ENCODE measurements around the gene GAB1. TPM values are rescaled to one million over a fixed set of nuclear protein-coding genes. Genes with fewer than 3 reads are reported as not detected.

The GAB1 gene
- total RNA-seq, 2 donors from 2014 or later = 28.3 to 33.3 TPM

DNA sequence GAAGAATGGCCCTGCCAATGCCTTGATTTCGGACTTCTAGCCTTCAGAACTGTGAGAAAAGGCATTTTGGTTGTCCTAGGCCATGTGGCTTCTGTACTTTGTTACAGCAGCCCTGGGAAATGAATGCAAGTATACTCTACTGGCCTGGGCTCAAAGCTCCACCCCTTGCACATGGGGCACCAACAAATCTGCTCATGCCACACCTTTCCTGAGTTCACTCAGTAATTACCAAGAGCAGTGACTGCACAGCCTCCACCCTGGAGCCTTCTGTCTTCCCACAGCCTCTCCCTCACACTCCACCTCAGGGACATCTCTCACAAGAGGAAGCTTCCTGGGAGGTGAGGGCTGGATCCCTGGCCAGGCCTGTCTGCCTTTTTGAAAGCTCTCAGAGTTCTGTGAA is 29.1 kb upstream of the GAB1 start:
- Mint-ChIP-seq H3K4me1 (peaks cover 12% of the 10 kb centered on the region), H3K27ac (no peak overlapping the region), H3K27me3 (ENCODE audit: insufficient read depth) (no peaks in the 10 kb centered on the region), H3K9me3 (peaks cover 11% of the 10 kb centered on the region), H3K36me3 (ENCODE audit: low read depth) (no peaks in the 10 kb centered on the region), H3K4me3 (no peak overlapping the region)
- Histone ChIP-seq H3K4me1 (ENCODE audit: control insufficient read depth, insufficient read depth, low read length) (peaks cover 10% of the 10 kb centered on the region), H3K36me3 (ENCODE audit: control insufficient read depth, insufficient read depth, low read length) (no peaks in the 10 kb centered on the region), H3K9me3 (ENCODE audit: control insufficient read depth, low read length) (peaks cover 13% of the 10 kb centered on the region), H3K27me3 (ENCODE audit: control insufficient read depth, insufficient read depth, low read length, poor library complexity, severe bottlenecking) (no peaks in the 10 kb centered on the region), H3K4me3 (ENCODE audit: low read length) (peak overlapping the region; percentile 3), H3K9ac (ENCODE audit: extremely low read depth, low read length, poor library complexity, severe bottlenecking) (no peak overlapping the region), H3K27ac (ENCODE audit: low read depth, low read length) (no peak overlapping the region)
- TF ChIP-seq, protein P1, sequence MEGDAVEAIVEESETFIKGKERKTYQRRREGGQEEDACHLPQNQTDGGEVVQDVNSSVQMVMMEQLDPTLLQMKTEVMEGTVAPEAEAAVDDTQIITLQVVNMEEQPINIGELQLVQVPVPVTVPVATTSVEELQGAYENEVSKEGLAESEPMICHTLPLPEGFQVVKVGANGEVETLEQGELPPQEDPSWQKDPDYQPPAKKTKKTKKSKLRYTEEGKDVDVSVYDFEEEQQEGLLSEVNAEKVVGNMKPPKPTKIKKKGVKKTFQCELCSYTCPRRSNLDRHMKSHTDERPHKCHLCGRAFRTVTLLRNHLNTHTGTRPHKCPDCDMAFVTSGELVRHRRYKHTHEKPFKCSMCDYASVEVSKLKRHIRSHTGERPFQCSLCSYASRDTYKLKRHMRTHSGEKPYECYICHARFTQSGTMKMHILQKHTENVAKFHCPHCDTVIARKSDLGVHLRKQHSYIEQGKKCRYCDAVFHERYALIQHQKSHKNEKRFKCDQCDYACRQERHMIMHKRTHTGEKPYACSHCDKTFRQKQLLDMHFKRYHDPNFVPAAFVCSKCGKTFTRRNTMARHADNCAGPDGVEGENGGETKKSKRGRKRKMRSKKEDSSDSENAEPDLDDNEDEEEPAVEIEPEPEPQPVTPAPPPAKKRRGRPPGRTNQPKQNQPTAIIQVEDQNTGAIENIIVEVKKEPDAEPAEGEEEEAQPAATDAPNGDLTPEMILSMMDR (conservative IDR thresholded peaks at IDR 0.05) = no peak
- WGBS, 2 experiments (ENCODE audit: insufficient coverage in 1 of 2, insufficient read length in 1 of 2) = 95 to 100% methylated on average over 1 of the region's 1 CpG
- DNase-seq = no peak

DNA sequence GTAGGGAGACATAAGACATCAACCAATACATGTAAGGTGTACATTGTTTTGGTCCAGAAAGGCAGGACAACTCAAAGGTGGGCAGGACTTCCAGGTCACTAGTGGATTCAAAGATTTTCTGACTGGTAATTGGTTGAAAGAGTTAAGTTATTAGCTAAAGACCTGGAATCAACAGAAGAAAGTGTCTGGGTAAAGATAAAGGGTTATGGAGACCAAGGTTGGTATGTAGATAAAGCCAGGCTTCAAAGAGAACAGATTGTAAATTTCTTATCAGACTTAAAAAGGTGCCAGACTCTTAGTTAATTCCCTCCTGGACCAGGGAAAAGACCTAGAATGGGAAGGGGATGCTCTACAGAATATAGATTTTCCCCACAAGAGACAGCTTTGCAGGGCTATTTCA is 28.3 kb upstream of the GAB1 start:
- H3K36me3 ChIP-seq (ENCODE audit: control insufficient read depth, insufficient read depth, low read length) = no peaks in the 10 kb centered on the region
- Mint-ChIP-seq H3K9me3 (peaks cover 11% of the 10 kb centered on the region), H3K36me3 (ENCODE audit: low read depth) (no peaks in the 10 kb centered on the region), H3K4me1 (peaks cover 8% of the 10 kb centered on the region), H3K27me3 (ENCODE audit: insufficient read depth) (no peaks in the 10 kb centered on the region), H3K27ac (no peak overlapping the region), H3K4me3 (no peak overlapping the region)
- no peak overlapping the region for H3K27ac ChIP-seq (ENCODE audit: low read depth, low read length)
- no peak overlapping the region for H3K4me3 ChIP-seq (ENCODE audit: low read length)
- H3K9me3 ChIP-seq (ENCODE audit: control insufficient read depth, low read length) = peaks cover 13% of the 10 kb centered on the region
- H3K9ac ChIP-seq (ENCODE audit: extremely low read depth, low read length, poor library complexity, severe bottlenecking) = no peak overlapping the region
- DNase-seq = no peak
- H3K4me1 ChIP-seq (ENCODE audit: control insufficient read depth, insufficient read depth, low read length) = peaks cover 10% of the 10 kb centered on the region
- TF ChIP-seq, protein P1 (conservative IDR thresholded peaks at IDR 0.05) = no peak
- no peaks in the 10 kb centered on the region for H3K27me3 ChIP-seq (ENCODE audit: control insufficient read depth, insufficient read depth, low read length, poor library complexity, severe bottlenecking)

DNA sequence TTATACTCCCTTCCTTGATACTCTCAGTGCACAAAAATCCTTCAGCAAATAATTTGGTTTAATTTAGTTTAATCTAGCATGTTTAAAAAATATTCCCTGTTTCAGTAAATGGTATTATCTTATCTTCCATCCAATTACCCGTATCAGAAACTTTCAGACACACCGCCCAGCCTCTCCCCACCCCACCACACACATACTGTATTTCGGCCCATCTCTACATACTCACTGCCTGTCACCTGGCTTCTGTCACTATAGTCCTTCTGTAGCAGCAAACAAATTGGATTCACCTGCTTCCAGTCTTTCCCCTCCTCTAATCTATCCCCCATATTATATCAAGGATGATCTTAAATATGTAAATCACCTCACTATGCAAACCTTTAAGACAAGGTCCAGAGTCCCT is 24.8 kb upstream of the GAB1 start:
- TF ChIP-seq, protein P1 (conservative IDR thresholded peaks at IDR 0.05) = no peak
- Histone ChIP-seq H3K4me3 (ENCODE audit: low read length) (no peak overlapping the region), H3K9me3 (ENCODE audit: control insufficient read depth, low read length) (peaks cover 10% of the 10 kb centered on the region), H3K9ac (ENCODE audit: extremely low read depth, low read length, poor library complexity, severe bottlenecking) (no peak overlapping the region), H3K4me1 (ENCODE audit: control insufficient read depth, insufficient read depth, low read length) (peaks cover 10% of the 10 kb centered on the region), H3K36me3 (ENCODE audit: control insufficient read depth, insufficient read depth, low read length) (no peaks in the 10 kb centered on the region), H3K27me3 (ENCODE audit: control insufficient read depth, insufficient read depth, low read length, poor library complexity, severe bottlenecking) (no peaks in the 10 kb centered on the region), H3K27ac (ENCODE audit: low read depth, low read length) (no peak overlapping the region)
- no peaks in the 10 kb centered on the region for H3K36me3 Mint-ChIP-seq (ENCODE audit: low read depth)
- 94% methylated on average over 3 of the region's 3 CpGs for WGBS, 2 experiments (ENCODE audit: insufficient coverage in 1 of 2, insufficient read length in 1 of 2)
- no peak overlapping the region for H3K27ac Mint-ChIP-seq
- H3K4me1 Mint-ChIP-seq = peaks cover 8% of the 10 kb centered on the region
- peaks cover 11% of the 10 kb centered on the region for H3K9me3 Mint-ChIP-seq
- no peak for DNase-seq
- no peak overlapping the region for H3K4me3 Mint-ChIP-seq
- H3K27me3 Mint-ChIP-seq (ENCODE audit: insufficient read depth) = no peaks in the 10 kb centered on the region

Measured in endodermal cell (in vitro differentiated cells).